ENCODE measurements around the gene BRD7. TPM values are rescaled to one million over a fixed set of nuclear protein-coding genes. Genes with fewer than 3 reads are reported as not detected.

BRD7 gene
- total RNA-seq, 1 donor from 2014 or later, result 33.2 TPM

GRCh38 chr16:50288026-50288425 is 80.8 kb downstream of the BRD7 start:
- DNase-seq (ENCODE audit: low read depth) (no peak), FAIRE-seq (no peak)
- H3K36me3 ChIP-seq (ENCODE audit: control insufficient read depth, insufficient read depth, low read length), result peaks cover 10% of the 10 kb centered on the region
- TF ChIP-seq CTCF (IDR thresholded peaks at IDR 0.05; ENCODE audit: insufficient read depth, low read length, severe bottlenecking), result no peak
- H3K27me3 ChIP-seq (ENCODE audit: control insufficient read depth, insufficient read depth, low read length), result no peaks in the 10 kb centered on the region
- no peak overlapping the region for H3K4me3 ChIP-seq (ENCODE audit: low read depth, low read length)

- no peak for DNase-seq (ENCODE audit: low read depth)
- H3K4me3 ChIP-seq (ENCODE audit: low read depth, low read length), result no peak overlapping the region
- H3K27me3 ChIP-seq (ENCODE audit: control insufficient read depth, insufficient read depth, low read length), result no peaks in the 10 kb centered on the region
- H3K36me3 ChIP-seq (ENCODE audit: control insufficient read depth, insufficient read depth, low read length), result peaks cover 5% of the 10 kb centered on the region
- no peak for FAIRE-seq
- no peak for TF ChIP-seq CTCF (IDR thresholded peaks at IDR 0.05; ENCODE audit: insufficient read depth, low read length, severe bottlenecking)
Observed at GRCh38 chr16:50286681-50287080, 82.1 kb downstream of the BRD7 start.

GRCh38 chr16:50285406-50286003 is 83.3 kb downstream of the BRD7 start:
- no peak overlapping the region for H3K4me3 ChIP-seq (ENCODE audit: low read depth, low read length)
- peaks cover 5% of the 10 kb centered on the region for H3K36me3 ChIP-seq (ENCODE audit: control insufficient read depth, insufficient read depth, low read length)
- FAIRE-seq, result no peak
- no peak for TF ChIP-seq CTCF (IDR thresholded peaks at IDR 0.05; ENCODE audit: insufficient read depth, low read length, severe bottlenecking)
- no peak for DNase-seq (ENCODE audit: low read depth)
- H3K27me3 ChIP-seq (ENCODE audit: control insufficient read depth, insufficient read depth, low read length), result no peaks in the 10 kb centered on the region

GRCh38 chr16:50284131-50284911 is 84.5 kb downstream of the BRD7 start:
- H3K36me3 ChIP-seq (ENCODE audit: control insufficient read depth, insufficient read depth, low read length), result peaks cover 5% of the 10 kb centered on the region
- no peak for TF ChIP-seq CTCF (IDR thresholded peaks at IDR 0.05; ENCODE audit: insufficient read depth, low read length, severe bottlenecking)

GRCh38 chr16:50282955-50283631 is 85.7 kb downstream of the BRD7 start:
- H3K27me3 ChIP-seq (ENCODE audit: control insufficient read depth, insufficient read depth, low read length), result no peaks in the 10 kb centered on the region
- no peak overlapping the region for H3K4me3 ChIP-seq (ENCODE audit: low read depth, low read length)
- DNase-seq (ENCODE audit: low read depth), result no peak
- peaks cover 5% of the 10 kb centered on the region for H3K36me3 ChIP-seq (ENCODE audit: control insufficient read depth, insufficient read depth, low read length)
- no peak for FAIRE-seq
- TF ChIP-seq CTCF (IDR thresholded peaks at IDR 0.05; ENCODE audit: insufficient read depth, low read length, severe bottlenecking), result no peak

More at GRCh38 chr16:50284131-50284911, 84.5 kb downstream of the BRD7 start:
- FAIRE-seq, result no peak
- H3K4me3 ChIP-seq (ENCODE audit: low read depth, low read length), result no peak overlapping the region
- H3K27me3 ChIP-seq (ENCODE audit: control insufficient read depth, insufficient read depth, low read length), result no peaks in the 10 kb centered on the region
- DNase-seq (ENCODE audit: low read depth), result no peak
